Islet of Langerhans (tissue), 1 donor: ENCODE data around the gene OSTN.
"Not testable (repeated sequence)": the region's sequence is repeated elsewhere in the genome, so short reads cannot be mapped to it uniquely, and the experiment has no call there.

Experiments used
- FAIRE-seq: peaks from one replicate; lab custom pipeline; 2011; peaks lifted over from hg19 to GRCh38; lab: Jason Lieb, UNC

The OSTN gene

GRCh38 chr3:191268737-191269136 lies 69.7 kb downstream of the OSTN start:
- FAIRE-seq = no peak

- FAIRE-seq = no peak
Measured at GRCh38 chr3:191269289-191270085, 70.4 kb downstream of the OSTN start.

- FAIRE-seq = not testable (repeated sequence)
Measured at GRCh38 chr3:191275244-191275643, 76.2 kb downstream of the OSTN start.

- no peak for FAIRE-seq
Measured at GRCh38 chr3:191275751-191276150, 76.7 kb downstream of the OSTN start.

GRCh38 chr3:191280111-191280510 lies 81.1 kb downstream of the OSTN start:
- FAIRE-seq = no peak

- no peak for FAIRE-seq
Measured at GRCh38 chr3:191280882-191281281, 81.8 kb downstream of the OSTN start.

GRCh38 chr3:191282251-191283185 lies 83.5 kb downstream of the OSTN start:
- no peak for FAIRE-seq

GRCh38 chr3:191283400-191283799 lies 84.4 kb downstream of the OSTN start:
- FAIRE-seq = no peak

- no peak for FAIRE-seq
Measured at GRCh38 chr3:191290311-191291025, 91.4 kb downstream of the OSTN start.

GRCh38 chr3:191292243-191293015 lies 93.4 kb downstream of the OSTN start:
- FAIRE-seq = no peak

- no peak for FAIRE-seq
Measured at GRCh38 chr3:191294291-191294690, 95.2 kb downstream of the OSTN start.

GRCh38 chr3:191296041-191296541 lies 97.0 kb downstream of the OSTN start:
- FAIRE-seq = no peak

GRCh38 chr3:191298846-191299245 lies 99.8 kb downstream of the OSTN start:
- no peak for FAIRE-seq

GRCh38 chr3:191300422-191300821 lies 101.4 kb downstream of the OSTN start:
- FAIRE-seq = no peak

- no peak for FAIRE-seq
Measured at GRCh38 chr3:191301017-191301416, 102.0 kb downstream of the OSTN start.

- no peak for FAIRE-seq
Measured at GRCh38 chr3:191301782-191302411, 102.9 kb downstream of the OSTN start.

GRCh38 chr3:191302451-191302850 lies 103.4 kb downstream of the OSTN start:
- no peak for FAIRE-seq

GRCh38 chr3:191303596-191303995 lies 104.6 kb downstream of the OSTN start:
- FAIRE-seq = no peak

GRCh38 chr3:191306428-191306827 lies 107.4 kb downstream of the OSTN start:
- no peak for FAIRE-seq

- no peak for FAIRE-seq
Measured at GRCh38 chr3:191307341-191307740, 108.3 kb downstream of the OSTN start.

GRCh38 chr3:191313296-191313695 lies 114.3 kb downstream of the OSTN start:
- no peak for FAIRE-seq
